HEK293T (cell line): ENCODE results near the gene CRY1.

Experiments
- BHLHE40 ChIP-seq: fragments of 450-650 bp; IDR thresholded peaks from 2 replicates; pipeline ENCODE4 v1.6.1; 2016; ENCODE audit warnings: mild to moderate bottlenecking, moderate library complexity, borderline replicate concordance
- CTBP1 ChIP-seq: fragments of 450-650 bp; IDR thresholded peaks from 2 replicates; pipeline ENCODE4 v1.6.1; 2016; ENCODE audit warnings: borderline replicate concordance
- FOXK2 ChIP-seq: fragments of 450-650 bp; IDR thresholded peaks from 2 replicates; pipeline ENCODE4 v1.6.1; 2016; ENCODE audit warnings: mild to moderate bottlenecking
- HDGF ChIP-seq: fragments of 450-650 bp; IDR thresholded peaks from 2 replicates; pipeline ENCODE4 v1.6.1; 2017; ENCODE audit warnings: antibody characterized with exemption, borderline replicate concordance
- NFRKB ChIP-seq: fragments of 450-650 bp; IDR thresholded peaks from 2 replicates; pipeline ENCODE4 v1.6.1; 2016; ENCODE audit warnings: mild to moderate bottlenecking, moderate library complexity
- SP1 ChIP-seq: fragments of 450-650 bp; IDR thresholded peaks from 2 replicates; pipeline ENCODE4 v1.6.1; 2017
- SUZ12 ChIP-seq: fragments of 450-650 bp; IDR thresholded peaks from 2 replicates; pipeline ENCODE4 v1.6.1; 2016; ENCODE audit warnings: mild to moderate bottlenecking
- ZNF384 ChIP-seq: fragments of 450-650 bp; IDR thresholded peaks from 2 replicates; pipeline ENCODE4 v1.6.1; 2016

GRCh38 chr12:107031061-107031460, 62.3 kb downstream of the CRY1 start:
- no peak for TF ChIP-seq SP1
- no peak for TF ChIP-seq ZNF384
- no peak for TF ChIP-seq SUZ12
- TF ChIP-seq FOXK2: no peak
- TF ChIP-seq CTBP1: no peak
- no peak for TF ChIP-seq NFRKB
- TF ChIP-seq BHLHE40: no peak
- no peak for TF ChIP-seq HDGF
